Subcutaneous abdominal adipose tissue (tissue), 5 donors: ENCODE data around the gene DNASE1L1.

Experiments used
- H3K27ac ChIP-seq: one replicate; pipeline ENCODE4 v1.7.0; 2013; ENCODE audit warnings: low read depth, mild to moderate bottlenecking, inconsistent platforms, low read length, moderate library complexity
- H3K27me3 ChIP-seq, 5 donors: one replicate each; pipeline ENCODE4 v1.7.0; 2013; ENCODE audit warnings: low read length in 5 of 5, inconsistent platforms in 1 of 5; ENCODE audit not compliant: control insufficient read depth in 5 of 5, insufficient read depth in 4 of 5
- H3K36me3 ChIP-seq, 5 donors: one replicate each; pipeline ENCODE4 v1.7.0; 2013; ENCODE audit warnings: low read length in 5 of 5; ENCODE audit not compliant: control insufficient read depth in 5 of 5, insufficient read depth in 5 of 5
- H3K4me1 ChIP-seq, 5 donors: one replicate each; pipeline ENCODE4 v1.7.0; 2013; ENCODE audit warnings: low read length in 5 of 5, mild to moderate bottlenecking in 3 of 5, moderate library complexity in 1 of 5; ENCODE audit not compliant: control insufficient read depth in 5 of 5, insufficient read depth in 5 of 5
- H3K4me3 ChIP-seq, 5 donors: one replicate each; pipeline ENCODE4 v1.7.0; 2013; ENCODE audit warnings: low read length in 5 of 5, low read depth in 1 of 5
- H3K9ac ChIP-seq, 5 donors: one replicate each; pipeline ENCODE4 v1.7.0; 2013; ENCODE audit warnings: low read length in 5 of 5, mild to moderate bottlenecking in 4 of 5, moderate library complexity in 3 of 5
- H3K9me3 ChIP-seq, 5 donors: one replicate each; pipeline ENCODE4 v1.7.0; 2013; ENCODE audit warnings: low read length in 5 of 5; ENCODE audit not compliant: control insufficient read depth in 5 of 5
- donor health status: healthy.
- donor health status: healthy.
- donor health status: healthy.
- donor health status: healthy.
- donor health status: healthy.

DNASE1L1 gene

DNA sequence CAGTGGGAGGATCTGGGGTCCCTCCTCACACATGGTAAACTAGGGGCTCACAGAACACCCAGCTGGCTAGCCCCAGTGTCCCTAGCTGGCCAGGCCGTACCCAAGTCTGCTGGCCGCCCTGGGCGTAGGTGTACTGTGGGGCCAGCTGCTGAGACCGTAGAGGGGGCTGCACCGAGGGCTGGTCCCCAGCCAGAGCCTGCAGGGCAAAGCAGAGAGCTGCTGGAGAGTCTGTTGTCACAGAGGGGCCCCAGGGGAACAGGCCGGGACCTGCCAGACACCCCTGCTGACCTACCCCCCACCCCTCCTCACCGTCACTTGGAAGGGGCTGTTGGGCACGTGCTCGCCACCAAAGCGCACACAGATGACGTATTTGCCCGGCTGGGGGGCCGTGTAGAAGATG lies 54.5 kb downstream of the DNASE1L1 start:
- H3K36me3 ChIP-seq: peaks cover 0 to 100% (median 99%) of the 10 kb centered on the region in 5 donors
- peaks cover 0 to 8% (median 0%) of the 10 kb centered on the region in 5 donors for H3K9me3 ChIP-seq
- H3K4me1 ChIP-seq: no peaks in the 10 kb centered on the region
- no peak overlapping the region for H3K9ac ChIP-seq
- H3K4me3 ChIP-seq: no peak overlapping the region
- no peak overlapping the region for H3K27ac ChIP-seq
- peaks cover 0 to 9% (median 5%) of the 10 kb centered on the region in 5 donors for H3K27me3 ChIP-seq

GRCh38 chrX:154354013-154354412 lies 55.0 kb downstream of the DNASE1L1 start:
- no peaks in the 10 kb centered on the region for H3K4me1 ChIP-seq
- peaks cover 0 to 100% (median 99%) of the 10 kb centered on the region in 5 donors for H3K36me3 ChIP-seq
- H3K9me3 ChIP-seq: peaks cover 0 to 6% (median 0%) of the 10 kb centered on the region in 5 donors

GRCh38 chrX:154353172-154353843 lies 55.7 kb downstream of the DNASE1L1 start:
- Histone ChIP-seq H3K9me3 (peaks cover 0 to 5% (median 0%) of the 10 kb centered on the region in 5 donors), H3K27ac (no peak overlapping the region), H3K4me1 (peaks cover 0 to 2% (median 0%) of the 10 kb centered on the region in 5 donors), H3K27me3 (peaks cover 0 to 6% (median 3%) of the 10 kb centered on the region in 5 donors), H3K9ac (no peak overlapping the region), H3K36me3 (peaks cover 0 to 100% (median 96%) of the 10 kb centered on the region in 5 donors), H3K4me3 (no peak overlapping the region)

More at GRCh38 chrX:154354013-154354412, 55.0 kb downstream of the DNASE1L1 start:
- H3K4me3 ChIP-seq: no peak overlapping the region
- no peak overlapping the region for H3K9ac ChIP-seq
- H3K27ac ChIP-seq: no peak overlapping the region
- H3K27me3 ChIP-seq: peaks cover 0 to 9% (median 5%) of the 10 kb centered on the region in 5 donors

- peaks cover 0 to 6% (median 0%) of the 10 kb centered on the region in 5 donors for H3K27me3 ChIP-seq
- H3K4me3 ChIP-seq: no peak overlapping the region
- H3K27ac ChIP-seq: no peak overlapping the region
- peaks cover 0 to 94% (median 87%) of the 10 kb centered on the region in 5 donors for H3K36me3 ChIP-seq
- peaks cover 0 to 3% (median 0%) of the 10 kb centered on the region in 5 donors for H3K9me3 ChIP-seq
- peaks cover 0 to 2% (median 2%) of the 10 kb centered on the region in 5 donors for H3K4me1 ChIP-seq
- H3K9ac ChIP-seq: no peak overlapping the region
Measured at GRCh38 chrX:154352466-154352865, 56.6 kb downstream of the DNASE1L1 start.

DNA sequence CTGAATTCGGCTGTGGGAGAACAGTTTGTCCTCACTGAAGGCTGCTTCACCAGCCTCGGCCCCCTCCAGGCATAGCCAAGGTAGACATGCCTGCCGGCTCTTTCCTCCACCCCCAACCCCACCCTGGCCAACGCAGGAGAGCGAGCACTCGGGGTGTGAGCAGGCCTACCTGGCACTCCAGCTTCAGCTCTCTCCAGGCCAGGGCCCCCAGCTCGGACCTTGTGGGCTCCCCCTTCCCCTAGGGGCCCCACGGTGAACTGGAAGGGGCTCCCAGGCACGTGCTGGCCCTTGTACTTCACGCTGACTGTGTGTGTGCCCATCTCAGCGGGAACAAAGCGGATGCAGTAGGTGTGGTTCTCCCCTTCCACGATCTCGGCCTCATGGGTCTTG lies 57.0 kb downstream of the DNASE1L1 start:
- H3K9me3 ChIP-seq: no peaks in the 10 kb centered on the region
- no peak overlapping the region for H3K4me3 ChIP-seq
- H3K27ac ChIP-seq: no peak overlapping the region
- H3K36me3 ChIP-seq: peaks cover 0 to 89% (median 83%) of the 10 kb centered on the region in 5 donors
- H3K4me1 ChIP-seq: peaks cover 0 to 6% (median 5%) of the 10 kb centered on the region in 5 donors
- no peak overlapping the region for H3K9ac ChIP-seq
- peaks cover 0 to 6% (median 0%) of the 10 kb centered on the region in 5 donors for H3K27me3 ChIP-seq
